H1 (cell line): ENCODE data around the gene PLEKHA4. TPM values are rescaled to one million over a fixed set of nuclear protein-coding genes. Genes with fewer than 3 reads are reported as not detected.

ENCODE experiments used
- CTCF ChIA-PET: fragments of 300-600 bp; sonication (Branson Sonifier 250); formaldehyde crosslinking; loops from one replicate; lab custom pipeline; 2021; ENCODE audit not compliant: partially characterized antibody; lab: Charles Lee
- POLR2A ChIA-PET: fragments of 300-600 bp; sonication (Branson Sonifier 250); formaldehyde crosslinking; loops from one replicate; lab custom pipeline; 2021; ENCODE audit warnings: inconsistent platforms; ENCODE audit not compliant: partially characterized antibody; lab: Charles Lee
- DNase-seq, 2 experiments: peaks; one replicate each; pipeline versions ENCODE4 v3.0.0 to v3.0.0-alpha.2; 2010 to 2022; ENCODE audit warnings: low spot score in 2 of 2, low read depth in 1 of 2, mixed read lengths in 1 of 2
- FAIRE-seq: peaks from 2 replicates; lab custom pipeline; 2011; peaks lifted over from hg19 to GRCh38; lab: Jason Lieb, UNC
- H2AFZ ChIP-seq: 2 replicates; pipeline ENCODE4 v1.8.1; 2012; ENCODE audit warnings: low read length, inconsistent platforms
- H2AK5ac ChIP-seq: 2 replicates; pipeline ENCODE4 v1.6.1; 2013; ENCODE audit warnings: low read depth, low read length
- H2BK120ac ChIP-seq: replicated peaks from 2 replicates; pipeline ENCODE3; 2013; ENCODE audit warnings: low read depth, low read length, inconsistent platforms
- H2BK12ac ChIP-seq: 2 replicates; pipeline ENCODE4 v1.6.1; 2013; ENCODE audit warnings: low read depth, low read length
- H2BK15ac ChIP-seq: 2 replicates; pipeline ENCODE4 v1.6.1; 2013; ENCODE audit warnings: low read length
- H2BK20ac ChIP-seq: 2 replicates; pipeline ENCODE4 v1.6.1; 2013; ENCODE audit warnings: low read length
- H2BK5ac ChIP-seq: 2 replicates; pipeline ENCODE4 v1.6.1; 2013; ENCODE audit warnings: low read depth, low read length
- H3K14ac ChIP-seq: 2 replicates; pipeline ENCODE4 v1.6.1; 2013; ENCODE audit warnings: inconsistent platforms; ENCODE audit not compliant: insufficient read length
- H3K18ac ChIP-seq: 2 replicates; pipeline ENCODE4 v1.6.1; 2013; ENCODE audit warnings: low read length; ENCODE audit errors: extremely low read depth
- H3K23ac ChIP-seq: 2 replicates; pipeline ENCODE4 v1.6.1; 2013; ENCODE audit warnings: inconsistent platforms; ENCODE audit not compliant: insufficient read length
- H3K23me2 ChIP-seq: 2 replicates; pipeline ENCODE4 v1.6.1; 2013; ENCODE audit warnings: low read depth, low read length
- H3K27ac ChIP-seq: 2 replicates; pipeline ENCODE4 v1.6.1; 2011; ENCODE audit warnings: low read depth, low read length, inconsistent platforms
- H3K27me3 ChIP-seq, 4 experiments: replicated peaks in 1 of 4; 1 replicate in 1 of 4; 2 replicates in 3 of 4; pipeline versions ENCODE4 v1.6.1 to v1.8.1; 2011 to 2013; ENCODE audit warnings: low read length in 3 of 4, mild to moderate bottlenecking in 3 of 4, inconsistent platforms in 2 of 4, mixed read lengths in 2 of 4, moderate library complexity in 1 of 4; ENCODE audit not compliant: control insufficient read depth in 3 of 4, insufficient read depth in 3 of 4; ENCODE audit errors: extremely low read depth in 1 of 4
- H3K36me3 ChIP-seq, 4 experiments: 2 replicates each; pipeline versions ENCODE4 v1.6.1 to v1.8.1; 2011 to 2013; ENCODE audit warnings: mild to moderate bottlenecking in 4 of 4, low read length in 3 of 4, moderate library complexity in 2 of 4, control low read depth in 1 of 4, inconsistent platforms in 1 of 4; ENCODE audit not compliant: insufficient read depth in 4 of 4, control insufficient read depth in 2 of 4
- H3K4ac ChIP-seq: replicated peaks from 2 replicates; pipeline ENCODE3; 2013; ENCODE audit warnings: low read length, low read depth, mixed read lengths, inconsistent platforms; ENCODE audit not compliant: insufficient read length
- H3K4me1 ChIP-seq, 4 experiments: replicated peaks in 1 of 4; 1 replicate in 1 of 4; 2 replicates in 3 of 4; pipeline versions ENCODE4 v1.6.1 to v1.8.1; 2011 to 2013; ENCODE audit warnings: low read length in 3 of 4, inconsistent platforms in 2 of 4, mixed read lengths in 1 of 4; ENCODE audit not compliant: insufficient read depth in 4 of 4, control insufficient read depth in 3 of 4
- H3K4me2 ChIP-seq, 2 experiments: 2 replicates each; pipeline versions ENCODE4 v1.6.1 to v1.8.1; 2011 to 2013; ENCODE audit warnings: low read depth in 2 of 2, low read length in 2 of 2, control low read depth in 1 of 2, inconsistent platforms in 1 of 2, mild to moderate bottlenecking in 1 of 2; ENCODE audit not compliant: insufficient read depth in 1 of 2
- H3K4me3 ChIP-seq, 4 experiments: fragments of 200-600, 300-600 bp in 1 of 4; sonication (generic), shearing (Covaris generic), sonication (Bioruptor Twin) in 1 of 4; 2 replicates each; pipeline versions ENCODE4 v1.5.1 to v1.8.1; 2011 to 2016; ENCODE audit warnings: low read length in 4 of 4, low read depth in 3 of 4, control low read depth in 2 of 4, inconsistent platforms in 2 of 4, mild to moderate bottlenecking in 2 of 4, mixed read lengths in 1 of 4, moderate library complexity in 1 of 4; ENCODE audit not compliant: insufficient read depth in 2 of 4; ENCODE audit errors: extremely low read depth in 1 of 4
- H3K56ac ChIP-seq: replicated peaks from 2 replicates; pipeline ENCODE3; 2013; ENCODE audit warnings: low read depth, mild to moderate bottlenecking, mixed read lengths, low read length, inconsistent platforms; ENCODE audit not compliant: insufficient read length
- H3K79me1 ChIP-seq: 2 replicates; pipeline ENCODE4 v1.6.1; 2013; ENCODE audit warnings: low read depth, low read length, control low read depth
- H3K79me2 ChIP-seq, 2 experiments: 2 replicates each; pipeline versions ENCODE4 v1.6.1 to v1.8.1; 2012 to 2013; ENCODE audit warnings: low read length in 2 of 2, mild to moderate bottlenecking in 2 of 2, inconsistent platforms in 1 of 2; ENCODE audit not compliant: insufficient read depth in 2 of 2, control insufficient read depth in 1 of 2
- H3K9ac ChIP-seq, 4 experiments: replicated peaks in 1 of 4; 1 replicate in 1 of 4; 2 replicates in 3 of 4; pipeline versions ENCODE4 v1.6.1 to v1.8.1; 2011 to 2013; ENCODE audit warnings: low read depth in 3 of 4, low read length in 3 of 4, control low read depth in 2 of 4, mild to moderate bottlenecking in 2 of 4, moderate library complexity in 2 of 4, inconsistent platforms in 1 of 4; ENCODE audit errors: extremely low read depth in 1 of 4
- H3K9me3 ChIP-seq, 2 experiments: 2 replicates each; pipeline versions ENCODE4 v1.6.1 to v1.8.1; 2012 to 2013; ENCODE audit warnings: mild to moderate bottlenecking in 2 of 2, moderate library complexity in 2 of 2, control low read depth in 1 of 2, inconsistent platforms in 1 of 2, low read depth in 1 of 2, low read length in 1 of 2, mixed read lengths in 1 of 2; ENCODE audit not compliant: insufficient read depth in 2 of 2
- H4K20me1 ChIP-seq, 2 experiments: replicated peaks in 1 of 2; 2 replicates each; pipeline versions ENCODE3 to v1.8.1; 2011 to 2013; ENCODE audit warnings: inconsistent platforms in 2 of 2, low read length in 2 of 2, mild to moderate bottlenecking in 1 of 2; ENCODE audit not compliant: insufficient read depth in 2 of 2, control insufficient read depth in 1 of 2
- H4K5ac ChIP-seq: 2 replicates; pipeline ENCODE4 v1.6.1; 2013; ENCODE audit warnings: low read length, low read depth, mixed read lengths, inconsistent platforms; ENCODE audit not compliant: insufficient read length
- H4K8ac ChIP-seq: 2 replicates; pipeline ENCODE4 v1.8.0; 2013; ENCODE audit warnings: mild to moderate bottlenecking, moderate library complexity, low read length, inconsistent platforms; ENCODE audit not compliant: insufficient read depth; ENCODE audit errors: extremely low read depth
- H4K91ac ChIP-seq: replicated peaks from 2 replicates; pipeline ENCODE3; 2013; ENCODE audit warnings: low read length, mixed read lengths, inconsistent platforms; ENCODE audit not compliant: insufficient read length
- CTCF ChIP-seq, 3 experiments: IDR thresholded peaks; 1 replicate in 2 of 3; 2 replicates in 1 of 3; pipeline versions ENCODE4 v1.5.1 to v1.6.1; 2011; ENCODE audit warnings: low read length in 3 of 3, mild to moderate bottlenecking in 3 of 3, inconsistent platforms in 2 of 3, low read depth in 1 of 3, moderate library complexity in 1 of 3; ENCODE audit not compliant: insufficient read depth in 1 of 3; ENCODE audit errors: control extremely low read depth in 1 of 3
- JUND ChIP-seq: IDR thresholded peaks from 2 replicates; pipeline ENCODE4 v1.6.1; 2011; ENCODE audit warnings: mild to moderate bottlenecking, improper control_type of control experiment, low read length
- KDM4A ChIP-seq: IDR thresholded peaks from one replicate; pipeline ENCODE4 v1.7.1; 2012; ENCODE audit warnings: low read depth, mild to moderate bottlenecking, moderate library complexity, low read length, inconsistent platforms; ENCODE audit not compliant: severe bottlenecking
- MAFK ChIP-seq: IDR thresholded peaks from 2 replicates; pipeline ENCODE4 v1.6.1; 2012; ENCODE audit warnings: low read depth, mild to moderate bottlenecking, improper control_type of control experiment, low read length
- RBBP5 ChIP-seq: IDR thresholded peaks from 2 replicates; pipeline ENCODE4 v1.7.1; 2012; ENCODE audit warnings: low read depth, mild to moderate bottlenecking, inconsistent platforms, low read length, moderate library complexity, borderline replicate concordance
- SAP30 ChIP-seq: fragments of 300-600 bp; sonication (generic); IDR thresholded peaks from 2 replicates; pipeline ENCODE4 v1.7.1; 2012; ENCODE audit warnings: low read length, moderate library complexity, mild to moderate bottlenecking, inconsistent platforms; ENCODE audit not compliant: insufficient read depth, insufficient replicate concordance
- TBP ChIP-seq: IDR thresholded peaks from 2 replicates; pipeline ENCODE4 v1.6.1; 2011; ENCODE audit warnings: low read depth, low read length, improper control_type of control experiment
- ZNF274 ChIP-seq: IDR thresholded peaks from 2 replicates; pipeline ENCODE4 v1.7.0; 2012; ENCODE audit warnings: low read length, borderline replicate concordance; ENCODE audit errors: extremely low read depth
- WGBS, 2 experiments: shearing (Covaris generic) in 1 of 2; methylation state at CpG; one replicate each; pipeline versions ENCODE4 v1.1.6 to v1.1.7; 2013 to 2015; ENCODE audit warnings: low lambda C conversion rate in 2 of 2, mixed read lengths in 2 of 2, inconsistent platforms in 1 of 2, low coverage in 1 of 2, missing lambda C conversion rate in 1 of 2; ENCODE audit not compliant: insufficient replicate concordance in 2 of 2, insufficient coverage in 1 of 2, insufficient read length in 1 of 2; ENCODE audit errors: extremely low coverage in 1 of 2, missing lambda C conversion rate in 1 of 2; 5-methylcytosine and 5-hydroxymethylcytosine counted together
- polyA plus RNA-seq, 7 experiments: library from polyadenylated mRNA; depleted of rRNA in 3 of 7; stranded (reverse) in 5 of 7; unstranded in 2 of 7; fragments of >200 nt in 5 of 7; fragments of 200-250 nt in 2 of 7; gene quantifications; 1 replicate in 5 of 7; 2 replicates in 1 of 7; 4 replicates in 1 of 7; pipeline versions ENCODE4 v1.2.1 to v1.2.3, GENCODE V29; 2011 to 2013; ENCODE audit warnings: missing spikeins in 2 of 7, mixed read lengths in 2 of 7
- total RNA-seq: library from RNA; stranded (reverse); fragmentation: NEBNext Ultra II Directional; extraction: Animal tissue kit (Norgen Biotek cat#: 25700); gene quantifications from 2 replicates; pipeline ENCODE4 v1.2.1, GENCODE V29; 2021

PLEKHA4 gene
- total and polyA plus RNA-seq, 2 of the 8 experiments (the other 6 are each of a cell fraction or from before 2014, with no cell fraction given), result 8.2 to 18.0 TPM

DNA sequence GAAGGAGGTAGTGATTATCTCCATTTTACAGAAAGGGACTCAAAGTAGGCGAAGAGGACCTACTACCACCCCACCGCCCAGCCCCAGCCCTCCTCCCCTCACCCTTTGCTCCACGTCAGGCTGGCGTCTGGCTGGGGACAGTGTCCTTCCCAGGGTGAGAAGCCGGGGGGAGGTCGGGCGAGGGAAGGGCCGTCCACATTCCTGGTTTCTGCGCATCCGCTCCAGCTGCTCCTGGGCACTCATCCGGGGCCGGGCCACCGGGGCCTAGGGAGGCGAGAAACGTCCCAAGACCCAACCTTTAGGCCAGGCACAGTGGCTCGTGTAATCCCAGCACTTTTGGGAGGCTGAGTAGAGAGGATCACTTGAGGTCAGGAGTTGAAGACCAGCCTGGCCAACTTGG is 27.4 kb downstream of the PLEKHA4 start:
- no peak overlapping the region for H2BK120ac ChIP-seq
- H3K18ac ChIP-seq, result no peak overlapping the region
- H4K20me1 ChIP-seq, result no peaks in the 10 kb centered on the region
- H3K27me3 ChIP-seq, result no peaks in the 10 kb centered on the region
- no peak for DNase-seq
- no peak overlapping the region for H2BK20ac ChIP-seq
- H2BK5ac ChIP-seq, result no peak overlapping the region
- H2AFZ ChIP-seq, result no peak overlapping the region
- no peaks in the 10 kb centered on the region for H3K79me1 ChIP-seq
- CTCF ChIA-PET, result interaction anchor here (0.7 to 7.8 kb wide), 12 partner anchors 9 to 165 kb away, joined by 3 to 231 read pairs (median 7); no protein-coding TSS in a partner anchor
- H3K9me3 ChIP-seq, result no peaks in the 10 kb centered on the region
- no peak overlapping the region for H3K4me3 ChIP-seq
- 92% methylated on average over 15 of the region's 16 CpGs; no CpG with 5 or more reads in 1 of the 2 experiments for WGBS, 2 experiments
- no peak overlapping the region for H3K23ac ChIP-seq
- no peak for FAIRE-seq
- no peak overlapping the region for H2BK12ac ChIP-seq
- H3K4me1 ChIP-seq, result peaks cover 0 to 2% (median 0%) of the 10 kb centered on the region in 4 experiments; a peak in 2 of 7 replicates
- no peak overlapping the region for H3K4ac ChIP-seq
- no peak overlapping the region for H2AK5ac ChIP-seq
- H4K5ac ChIP-seq, result no peak overlapping the region
- H3K56ac ChIP-seq, result no peak overlapping the region
- H3K23me2 ChIP-seq, result peaks cover 9% of the 10 kb centered on the region; the same call in 1 of the 2 replicates
- H2BK15ac ChIP-seq, result no peak overlapping the region
- no peak for TF ChIP-seq KDM4A
- TF ChIP-seq MAFK, result no peak
- no peak for TF ChIP-seq TBP
- no peak for TF ChIP-seq CTCF (IDR thresholded peaks at IDR 0.05; ENCODE audit: control extremely low read depth in 1 of 3, insufficient read depth in 1 of 3, low read depth in 1 of 3, low read length in 3 of 3)
- no peak for TF ChIP-seq ZNF274
- no peak for TF ChIP-seq RBBP5
- no peak for TF ChIP-seq JUND
- TF ChIP-seq SAP30, result no peak
- no peak overlapping the region for H4K91ac ChIP-seq
- no peaks in the 10 kb centered on the region for H3K79me2 ChIP-seq
- H3K9ac ChIP-seq, result no peak overlapping the region
- H4K8ac ChIP-seq, result no peak overlapping the region
- no peak overlapping the region for H3K14ac ChIP-seq
- no peak overlapping the region for H3K4me2 ChIP-seq
- peaks cover 0 to 12% (median 3%) of the 10 kb centered on the region in 4 experiments; a peak in 3 of 8 replicates for H3K36me3 ChIP-seq
- POLR2A ChIA-PET, result interaction anchor here (0.6 to 1.6 kb wide), 2 partner anchors 31 to 148 kb away, joined by 3 to 5 read pairs; partner anchors contain the start of gene PPP1R15A
- no peak overlapping the region for H3K27ac ChIP-seq
